Retina (tissue), 1 donor: ENCODE measurements around the gene BEND2.

Experiments
- DNase-seq: peaks from one replicate; pipeline ENCODE4 v3.0.0-alpha.2; 2016

BEND2 gene

DNA sequence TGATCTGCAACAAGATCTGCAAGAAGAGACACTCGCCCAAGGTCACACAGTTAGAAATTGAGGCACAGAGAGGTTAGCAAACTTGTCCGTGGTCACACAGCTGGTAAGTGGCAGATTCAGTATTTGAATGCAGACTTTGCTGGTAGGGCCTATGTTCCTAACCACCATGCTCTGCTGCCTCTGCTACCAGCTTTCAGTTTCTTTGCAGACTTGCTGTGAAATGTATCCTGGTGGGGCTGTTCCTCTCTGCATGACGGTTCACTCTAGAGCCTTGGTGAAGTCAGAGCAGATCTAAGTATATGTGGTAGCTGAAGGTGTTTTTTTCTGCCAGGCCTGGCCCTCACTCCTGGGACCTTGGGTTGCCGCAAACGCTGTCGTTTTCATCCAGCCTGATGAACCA lies 87.1 kb downstream of the BEND2 start:
- DNase-seq = peak; percentile 5

DNA sequence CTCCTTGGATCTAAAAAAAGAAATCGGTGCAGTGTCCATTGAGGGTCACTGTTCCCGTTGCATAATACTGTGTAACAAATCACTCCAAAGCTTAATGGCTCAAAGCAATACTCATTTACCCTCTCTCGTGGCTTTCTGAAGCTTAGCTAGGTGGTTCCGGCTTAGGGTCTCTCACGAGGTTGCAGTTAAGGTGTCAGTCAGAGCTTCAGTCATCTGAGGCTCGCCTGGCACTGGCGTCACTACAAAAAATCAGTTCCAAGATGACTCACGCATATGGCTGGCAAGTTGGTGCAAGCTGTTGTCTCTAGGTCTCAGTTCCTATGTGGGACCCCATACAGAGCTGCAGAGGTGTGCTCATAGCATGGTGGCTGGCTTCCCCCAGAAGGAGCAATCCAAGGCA lies 91.0 kb downstream of the BEND2 start:
- DNase-seq = no peak

DNA sequence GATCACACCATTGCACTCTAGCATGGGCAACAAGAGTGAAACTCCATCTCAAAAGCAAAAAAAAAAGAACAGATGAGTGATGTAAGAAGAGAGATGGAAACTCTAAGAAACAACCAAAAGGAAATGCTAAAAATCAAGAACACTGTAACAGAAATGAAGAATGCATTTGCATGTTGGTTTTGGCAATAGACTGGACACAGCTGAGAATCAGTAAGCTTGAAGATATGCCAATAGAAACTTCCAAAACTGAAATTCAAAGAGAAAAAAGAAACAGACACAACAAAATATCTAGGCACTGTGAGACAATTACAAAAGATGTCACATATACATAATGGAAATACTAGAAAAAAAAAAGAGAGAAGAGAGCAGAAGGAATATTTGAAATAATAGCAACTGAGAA lies 93.7 kb downstream of the BEND2 start:
- no peak for DNase-seq

DNA sequence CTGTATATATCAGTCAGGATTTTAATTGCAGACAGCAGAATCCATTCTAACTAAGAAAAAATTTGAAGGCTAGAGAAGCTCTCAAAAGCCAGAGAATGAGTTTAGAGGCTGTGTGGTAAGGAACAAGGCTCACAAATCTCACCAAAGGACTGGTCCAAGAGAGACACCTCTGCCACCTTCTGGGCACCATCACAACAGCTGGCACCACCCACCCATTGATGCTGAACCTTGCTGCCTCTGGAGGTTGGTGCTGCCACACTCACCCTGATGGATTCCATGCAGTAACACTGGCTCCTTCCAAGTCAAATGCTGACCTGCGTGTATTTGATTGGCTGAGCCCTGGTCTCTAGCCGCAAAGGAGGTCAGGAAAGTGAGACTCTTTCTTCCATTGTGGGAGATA lies 100.8 kb downstream of the BEND2 start:
- no peak for DNase-seq
